MM.1S (cell line): Measurements from ENCODE around the gene ZNF444.

Source experiments
- CTCF ChIP-seq: fragments of 300-600 bp; sonication (generic); IDR thresholded peaks from 2 replicates; pipeline ENCODE4 v1.5.1; 2016; ENCODE audit warnings: antibody characterized with exemption, low read length, mixed read lengths
- EZH2 ChIP-seq: fragments of 300-600 bp; sonication (generic); optimal IDR thresholded peaks from 2 replicates; pipeline ENCODE3; 2017; ENCODE audit warnings: low read depth, mild to moderate bottlenecking, antibody characterized with exemption, low read length, mixed read lengths
- EZH2phosphoT487 ChIP-seq: fragments of 300-600 bp; sonication (generic); IDR thresholded peaks from 2 replicates; pipeline ENCODE4 v1.6.1; 2018; ENCODE audit warnings: antibody characterized with exemption, low read length

- TF ChIP-seq CTCF (no peak), EZH2 (no peak), EZH2phosphoT487 (no peak)
Measured at GRCh38 chr19:56132316-56132822, 8.7 kb upstream of the ZNF444 start.
